Stimulated activated CD8-positive, alpha-beta memory T cell treated with anti-CD3 and anti-CD28 coated beads, Interleukin-12 subunit alpha, Interleukin-12 subunit beta, amount 100 ng/mL, for 1 hour (primary cell): ENCODE measurements around the gene PON3.

Experiments used
- DNase-seq: peaks from one replicate; pipeline ENCODE4 v3.0.0-alpha.2; 2020; ENCODE audit warnings: low read depth

Gene PON3

GRCh38 chr7:95340491-95340890, 55.7 kb downstream of the PON3 start:
- DNase-seq: no peak

- DNase-seq: no peak
Observed at GRCh38 chr7:95338832-95339231, 57.3 kb downstream of the PON3 start.

DNA sequence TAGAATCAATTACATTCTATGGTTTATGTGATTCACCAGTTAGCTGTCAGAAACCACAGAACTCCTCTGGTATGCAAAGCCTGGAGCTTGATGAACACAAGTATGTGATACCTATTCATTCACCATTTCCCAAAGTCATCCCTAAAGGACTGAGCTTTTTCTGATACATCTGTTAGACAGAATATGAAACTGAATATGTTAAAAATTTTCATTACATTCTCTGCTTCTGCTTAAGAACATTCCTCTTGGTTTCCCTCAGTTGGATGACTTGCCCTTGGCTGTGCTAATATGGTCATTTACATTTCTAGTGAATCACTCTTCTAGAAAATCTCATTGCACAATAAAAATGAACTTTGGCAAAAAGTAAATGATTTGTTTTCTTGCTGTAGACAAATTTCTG, 61.1 kb downstream of the PON3 start:
- no peak for DNase-seq

DNA sequence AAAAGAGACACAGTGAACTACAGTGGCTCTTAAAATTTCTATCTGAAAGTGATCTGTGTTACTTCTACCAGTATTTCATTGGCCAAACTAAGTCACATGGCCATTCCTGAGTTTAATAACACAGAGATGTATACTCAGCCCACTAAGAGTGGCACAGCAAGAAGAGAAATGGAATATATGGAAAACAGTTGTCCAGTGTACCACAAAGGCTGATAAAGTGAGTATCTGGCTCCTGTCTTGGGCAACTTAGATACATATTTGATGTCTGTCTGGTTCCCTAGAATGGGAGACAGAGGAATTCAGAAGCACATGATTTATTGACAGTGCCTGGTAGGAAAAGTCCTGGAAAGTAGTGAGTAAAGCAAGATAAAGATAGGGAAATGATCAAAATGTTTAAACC, 61.7 kb downstream of the PON3 start:
- DNase-seq: no peak

GRCh38 chr7:95330961-95331337, 65.2 kb downstream of the PON3 start:
- DNase-seq: no peak

DNA sequence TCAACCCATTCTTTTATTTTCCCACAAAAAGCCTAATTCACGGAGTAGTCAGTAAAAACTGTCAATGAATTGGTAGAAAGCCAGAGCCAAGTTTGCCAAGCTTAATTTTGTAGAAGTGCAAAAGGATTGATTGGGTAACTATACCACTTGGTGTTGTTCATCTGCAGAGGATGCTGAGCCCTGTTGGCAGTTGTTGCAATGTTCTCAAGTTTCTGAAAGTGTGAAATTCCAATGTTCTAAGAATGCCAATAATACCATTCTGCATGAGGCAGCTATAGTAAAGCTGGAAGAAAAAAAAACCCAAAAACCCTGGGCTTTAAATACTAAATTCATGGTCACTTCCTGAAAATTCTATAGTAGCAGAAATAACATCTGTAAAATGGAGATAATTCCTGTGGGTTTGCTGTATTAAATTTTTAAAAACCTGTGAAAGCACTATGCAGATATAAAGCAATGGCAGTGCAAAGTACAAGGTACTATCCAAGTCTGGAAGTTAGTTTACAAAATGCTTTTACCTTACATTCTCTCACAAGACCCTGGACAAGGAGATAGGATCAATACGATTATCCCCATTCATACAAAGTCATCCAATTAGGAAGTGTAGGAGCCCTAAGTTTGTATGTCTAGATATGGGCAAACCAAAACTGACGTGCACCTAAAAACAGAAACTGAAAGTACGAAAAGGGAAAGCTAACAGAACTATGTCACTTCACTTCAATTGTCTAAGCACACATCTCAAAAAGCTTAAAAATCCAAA, 65.8 kb downstream of the PON3 start:
- no peak for DNase-seq

GRCh38 chr7:95327356-95327755, 68.8 kb downstream of the PON3 start:
- no peak for DNase-seq

GRCh38 chr7:95324431-95324830, 71.7 kb downstream of the PON3 start, which contains the start of gene PON1:
Gene PON1 (minus strand): TSS chr7:95324532. CDS start chr7:95324475, 57 bp downstream.
- DNase-seq: no peak

DNA sequence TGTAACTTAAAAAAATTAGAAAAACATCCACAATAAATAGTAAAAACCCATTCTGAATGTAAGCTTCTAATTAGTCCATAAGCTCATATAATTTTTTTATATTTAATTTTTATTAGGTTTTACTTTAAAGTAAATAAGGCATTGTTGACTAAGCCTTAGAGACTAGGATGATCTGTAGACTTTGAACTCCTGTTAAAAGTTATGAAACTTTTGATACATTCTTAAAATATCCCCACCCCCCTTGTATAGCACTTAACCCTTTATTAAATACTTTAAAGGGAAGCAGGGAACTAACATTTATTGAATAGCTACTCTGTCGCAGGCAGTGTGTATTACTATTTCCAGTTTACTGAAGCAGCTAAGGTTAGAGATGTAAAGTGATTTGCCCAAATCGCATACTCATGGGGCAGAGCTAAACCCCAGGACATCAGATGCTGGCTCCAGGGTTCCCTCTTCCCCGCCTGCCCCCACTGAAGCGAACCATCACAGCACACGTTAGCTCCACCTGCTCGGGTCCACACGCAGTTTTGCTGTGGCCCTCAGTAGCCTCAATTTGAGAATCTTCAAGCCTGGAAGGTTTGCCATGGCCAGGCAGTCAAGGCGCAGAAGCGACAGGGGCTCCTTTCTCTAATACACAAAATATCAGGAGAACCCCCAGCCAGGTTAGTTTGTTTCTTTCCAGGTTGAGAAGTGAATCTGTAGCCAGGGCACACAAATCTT, 72.6 kb downstream of the PON3 start:
- DNase-seq: no peak

DNA sequence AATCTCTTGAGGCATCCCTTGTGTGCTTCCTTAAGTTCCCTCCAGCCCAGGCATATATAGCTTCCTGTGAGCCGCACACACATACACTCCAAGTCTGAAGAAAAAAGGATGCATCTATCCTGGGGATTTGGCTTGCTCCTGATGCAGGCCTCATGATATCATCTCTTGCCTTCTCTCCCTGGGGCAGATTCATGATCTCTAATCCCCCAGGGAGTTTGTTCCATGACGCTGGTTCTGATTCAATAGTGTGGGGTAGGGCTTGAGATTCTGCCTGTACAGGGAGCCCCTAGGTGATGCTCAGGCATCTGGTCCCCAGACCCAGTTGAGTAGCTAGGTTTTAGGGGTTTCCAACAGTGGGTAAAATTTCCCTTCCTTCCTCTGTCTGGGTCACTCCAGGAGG, 73.3 kb downstream of the PON3 start:
- DNase-seq: no peak

GRCh38 chr7:95322396-95322795, 73.8 kb downstream of the PON3 start:
- DNase-seq: no peak

GRCh38 chr7:95321720-95322119, 74.5 kb downstream of the PON3 start:
- DNase-seq: no peak

- DNase-seq: no peak
Observed at GRCh38 chr7:95320651-95321050, 75.5 kb downstream of the PON3 start.

- DNase-seq: no peak
Observed at GRCh38 chr7:95319570-95319969, 76.6 kb downstream of the PON3 start.

DNA sequence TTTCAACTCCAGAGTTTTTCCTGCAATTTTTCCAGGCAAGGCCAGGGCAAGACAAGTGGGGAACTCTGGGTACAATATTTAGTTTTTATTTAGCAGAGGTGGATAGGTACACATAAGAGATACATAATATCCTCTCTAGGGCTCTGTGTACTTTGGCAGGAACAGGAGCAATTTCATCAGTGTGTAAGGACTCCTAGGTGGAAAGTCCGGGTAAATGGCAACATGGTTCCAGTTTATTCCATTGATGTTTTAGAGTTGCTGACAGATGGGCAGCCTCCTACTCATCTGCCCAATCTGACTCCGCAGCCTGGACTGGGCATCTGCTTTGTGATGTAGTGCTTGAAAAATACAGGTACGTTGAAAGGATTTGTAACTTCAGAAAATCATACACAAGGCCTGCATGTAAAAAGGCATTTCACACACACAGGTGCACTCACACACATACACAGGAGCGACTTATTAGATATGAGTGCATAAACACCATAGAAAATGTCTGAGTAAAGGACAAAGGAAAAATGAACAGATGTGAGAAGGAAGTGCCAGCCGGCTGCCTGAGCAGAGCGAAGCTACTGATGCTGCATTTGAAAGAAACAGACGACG, 77.6 kb downstream of the PON3 start:
- no peak for DNase-seq

DNA sequence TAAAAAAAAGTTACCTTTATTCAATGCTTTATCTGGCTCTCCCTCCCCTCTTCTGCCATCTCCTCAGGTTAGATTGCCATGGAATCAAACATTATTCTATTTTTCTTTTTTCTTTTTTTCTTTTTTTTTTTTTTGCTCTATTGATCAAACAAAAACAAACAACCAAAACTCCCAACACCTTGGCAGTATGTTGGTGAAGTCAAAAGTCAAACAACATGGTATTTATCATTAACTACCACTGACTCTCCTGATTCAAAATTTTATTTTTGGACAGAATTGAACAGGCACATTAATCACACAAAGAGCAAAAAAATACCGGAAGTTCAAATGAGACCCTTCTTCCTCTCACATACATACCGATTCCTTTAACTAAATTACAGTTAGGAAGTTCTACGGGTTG, 78.2 kb downstream of the PON3 start:
- no peak for DNase-seq

DNA sequence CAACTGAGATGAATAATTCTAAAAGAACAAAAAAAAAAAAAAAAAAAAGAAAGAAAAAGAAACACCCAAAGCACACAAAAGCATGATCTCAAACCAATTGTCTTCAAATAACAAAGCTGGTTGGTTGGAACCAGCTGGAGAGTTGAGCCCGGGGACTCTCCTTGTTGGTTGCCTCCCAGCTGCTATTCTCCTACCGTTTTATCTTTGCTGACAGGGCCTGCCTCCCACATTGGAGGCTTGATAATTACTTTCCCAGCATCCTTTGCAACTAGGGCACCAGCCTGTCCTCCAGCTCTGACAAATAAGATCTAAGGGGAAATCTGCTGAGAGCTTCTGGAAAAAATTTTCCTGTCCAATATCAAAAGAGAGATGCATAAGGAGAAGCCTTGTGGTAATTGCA, 78.6 kb downstream of the PON3 start:
- no peak for DNase-seq

- no peak for DNase-seq
Observed at GRCh38 chr7:95316588-95316987, 79.6 kb downstream of the PON3 start.

- no peak for DNase-seq
Observed at GRCh38 chr7:95312561-95312960, 83.6 kb downstream of the PON3 start.

- DNase-seq: no peak
Observed at GRCh38 chr7:95311389-95311788, 84.8 kb downstream of the PON3 start.

- DNase-seq: no peak
Observed at GRCh38 chr7:95309951-95310350, 86.2 kb downstream of the PON3 start.
